Measurements from ENCODE around the gene CCDC33. TPM values are rescaled to one million over a fixed set of nuclear protein-coding genes. Genes with fewer than 3 reads are reported as not detected.

CCDC33 gene
- total RNA-seq, 1 experiment from 2014 or later = not detected

DNA sequence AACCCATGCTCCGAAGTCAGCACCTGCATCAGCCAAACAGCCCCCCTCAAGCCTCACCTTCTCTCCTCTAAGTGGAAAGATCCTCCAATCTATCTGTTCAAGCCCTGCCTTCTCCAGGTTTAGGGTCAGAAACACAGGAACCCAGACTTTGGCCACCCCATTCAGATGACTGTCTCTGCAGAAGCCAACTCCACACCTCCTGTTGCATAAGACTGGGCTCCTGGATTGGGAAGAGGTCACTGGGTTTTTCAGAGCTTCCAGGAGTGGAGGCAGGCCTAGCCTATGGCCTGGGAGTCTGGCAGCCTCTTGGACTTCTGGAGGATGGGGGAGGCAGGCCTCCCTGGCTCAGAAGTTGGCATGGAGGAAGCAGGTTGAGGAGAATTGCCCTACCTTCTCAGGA, 21.5 kb downstream of the CCDC33 start:
- DNase-seq (ENCODE audit: low read depth, low spot score) = no peak
- intact Hi-C loops (cut with micrococcal nuclease; ENCODE audit: unreplicated experiment) = no loop called here
- BruUV-seq (replicated peaks) = no TSS peak
- ChIA-PET POLR2A (interaction anchor here (0.5 kb wide), 1 partner anchor 45 kb away, joined by 17 read pairs; no protein-coding TSS in a partner anchor), CTCF (no interaction called here)
- no peak overlapping the region for H3K27ac ChIP-seq (ENCODE audit: low read length)
- no peaks in the 10 kb centered on the region for H3K36me3 ChIP-seq (ENCODE audit: control insufficient read depth, insufficient read depth, low read length)
- no peak for TF ChIP-seq POLR2AphosphoS5 (IDR thresholded peaks at IDR 0.05; ENCODE audit: low read depth, low read length)
- no peak for TF ChIP-seq TCF7L2 (IDR thresholded peaks at IDR 0.05; ENCODE audit: low read depth, low read length)
- TF ChIP-seq, protein P1, sequence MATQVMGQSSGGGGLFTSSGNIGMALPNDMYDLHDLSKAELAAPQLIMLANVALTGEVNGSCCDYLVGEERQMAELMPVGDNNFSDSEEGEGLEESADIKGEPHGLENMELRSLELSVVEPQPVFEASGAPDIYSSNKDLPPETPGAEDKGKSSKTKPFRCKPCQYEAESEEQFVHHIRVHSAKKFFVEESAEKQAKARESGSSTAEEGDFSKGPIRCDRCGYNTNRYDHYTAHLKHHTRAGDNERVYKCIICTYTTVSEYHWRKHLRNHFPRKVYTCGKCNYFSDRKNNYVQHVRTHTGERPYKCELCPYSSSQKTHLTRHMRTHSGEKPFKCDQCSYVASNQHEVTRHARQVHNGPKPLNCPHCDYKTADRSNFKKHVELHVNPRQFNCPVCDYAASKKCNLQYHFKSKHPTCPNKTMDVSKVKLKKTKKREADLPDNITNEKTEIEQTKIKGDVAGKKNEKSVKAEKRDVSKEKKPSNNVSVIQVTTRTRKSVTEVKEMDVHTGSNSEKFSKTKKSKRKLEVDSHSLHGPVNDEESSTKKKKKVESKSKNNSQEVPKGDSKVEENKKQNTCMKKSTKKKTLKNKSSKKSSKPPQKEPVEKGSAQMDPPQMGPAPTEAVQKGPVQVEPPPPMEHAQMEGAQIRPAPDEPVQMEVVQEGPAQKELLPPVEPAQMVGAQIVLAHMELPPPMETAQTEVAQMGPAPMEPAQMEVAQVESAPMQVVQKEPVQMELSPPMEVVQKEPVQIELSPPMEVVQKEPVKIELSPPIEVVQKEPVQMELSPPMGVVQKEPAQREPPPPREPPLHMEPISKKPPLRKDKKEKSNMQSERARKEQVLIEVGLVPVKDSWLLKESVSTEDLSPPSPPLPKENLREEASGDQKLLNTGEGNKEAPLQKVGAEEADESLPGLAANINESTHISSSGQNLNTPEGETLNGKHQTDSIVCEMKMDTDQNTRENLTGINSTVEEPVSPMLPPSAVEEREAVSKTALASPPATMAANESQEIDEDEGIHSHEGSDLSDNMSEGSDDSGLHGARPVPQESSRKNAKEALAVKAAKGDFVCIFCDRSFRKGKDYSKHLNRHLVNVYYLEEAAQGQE (IDR thresholded peaks at IDR 0.05; ENCODE audit: insufficient read depth in 1 of 2, low read depth in 2 of 2, low read length in 1 of 2) = no peak
- TF ChIP-seq SIN3A (IDR thresholded peaks at IDR 0.05; ENCODE audit: borderline replicate concordance, insufficient read depth, low read depth, low read length) = no peak
- TF ChIP-seq, protein P2, sequence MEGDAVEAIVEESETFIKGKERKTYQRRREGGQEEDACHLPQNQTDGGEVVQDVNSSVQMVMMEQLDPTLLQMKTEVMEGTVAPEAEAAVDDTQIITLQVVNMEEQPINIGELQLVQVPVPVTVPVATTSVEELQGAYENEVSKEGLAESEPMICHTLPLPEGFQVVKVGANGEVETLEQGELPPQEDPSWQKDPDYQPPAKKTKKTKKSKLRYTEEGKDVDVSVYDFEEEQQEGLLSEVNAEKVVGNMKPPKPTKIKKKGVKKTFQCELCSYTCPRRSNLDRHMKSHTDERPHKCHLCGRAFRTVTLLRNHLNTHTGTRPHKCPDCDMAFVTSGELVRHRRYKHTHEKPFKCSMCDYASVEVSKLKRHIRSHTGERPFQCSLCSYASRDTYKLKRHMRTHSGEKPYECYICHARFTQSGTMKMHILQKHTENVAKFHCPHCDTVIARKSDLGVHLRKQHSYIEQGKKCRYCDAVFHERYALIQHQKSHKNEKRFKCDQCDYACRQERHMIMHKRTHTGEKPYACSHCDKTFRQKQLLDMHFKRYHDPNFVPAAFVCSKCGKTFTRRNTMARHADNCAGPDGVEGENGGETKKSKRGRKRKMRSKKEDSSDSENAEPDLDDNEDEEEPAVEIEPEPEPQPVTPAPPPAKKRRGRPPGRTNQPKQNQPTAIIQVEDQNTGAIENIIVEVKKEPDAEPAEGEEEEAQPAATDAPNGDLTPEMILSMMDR (IDR thresholded peaks at IDR 0.05) = no peak
- H3K4me1 ChIP-seq (ENCODE audit: control insufficient read depth, insufficient read depth, low read length) = no peaks in the 10 kb centered on the region
- no peak overlapping the region for H3K4me3 ChIP-seq (ENCODE audit: low read depth in 2 of 2, low read length in 2 of 2)
- no peaks in the 10 kb centered on the region for H3K9me3 ChIP-seq (ENCODE audit: control insufficient read depth, insufficient read depth, low read depth, low read length)
- in situ Hi-C loops (cut with HindIII; ENCODE audit: low pct_unique_long_range_greater_than_20kb, low sequenced_read_pairs) = no loop called here
- no peaks in the 10 kb centered on the region; the same call in 1 of the 2 replicates for H3K27me3 ChIP-seq (ENCODE audit: control insufficient read depth, insufficient read depth, low read length)
- ATAC-seq = no peak

DNA sequence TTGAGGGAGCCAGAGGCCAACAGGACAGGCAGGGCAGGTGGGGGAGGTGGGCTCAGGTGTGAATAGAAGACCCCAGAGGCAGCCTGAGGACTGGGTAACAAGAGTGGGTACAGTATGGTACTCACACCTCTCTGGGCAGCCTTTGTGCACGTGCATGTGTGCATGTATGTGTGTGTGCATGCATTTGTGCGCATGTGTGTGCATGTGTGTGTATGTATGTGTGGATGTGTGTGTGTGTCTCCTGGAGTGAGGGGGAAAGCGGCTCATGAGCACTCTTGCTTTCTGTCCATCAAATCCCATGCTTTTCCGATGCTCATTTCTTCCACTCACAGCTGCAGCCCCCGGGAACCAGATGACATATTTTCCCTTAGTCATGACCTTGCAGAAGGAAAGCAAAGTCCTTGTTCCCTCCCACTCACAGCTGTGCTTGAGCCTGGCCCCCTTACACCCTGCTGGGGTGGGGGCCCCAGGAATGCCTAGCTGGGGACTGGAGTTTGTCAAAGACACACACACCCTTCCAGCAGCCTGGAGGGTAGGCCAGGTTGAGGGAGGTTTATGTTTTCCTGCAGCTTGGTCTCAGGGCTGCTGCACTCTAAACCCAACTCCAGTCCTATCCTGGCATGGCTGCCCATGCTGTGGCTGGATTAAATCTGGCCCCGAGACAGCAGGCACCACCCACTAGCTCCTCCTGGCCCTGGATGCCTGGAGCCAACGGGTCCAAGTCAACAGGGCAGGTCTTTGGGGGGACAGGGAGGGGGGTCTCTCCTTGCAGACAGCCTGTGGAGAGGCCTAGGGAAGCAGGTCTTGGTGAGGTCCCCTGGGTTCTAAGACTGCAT, 22.5 kb downstream of the CCDC33 start:
- H3K9me3 ChIP-seq (ENCODE audit: control insufficient read depth, insufficient read depth, low read depth, low read length) = no peaks in the 10 kb centered on the region
- in situ Hi-C loops (cut with HindIII; ENCODE audit: low pct_unique_long_range_greater_than_20kb, low sequenced_read_pairs) = no loop called here
- ChIA-PET CTCF (no interaction called here), POLR2A (no interaction called here)
- H3K27ac ChIP-seq (ENCODE audit: low read length) = no peak overlapping the region
- intact Hi-C loops (cut with micrococcal nuclease; ENCODE audit: unreplicated experiment) = no loop called here
- no peaks in the 10 kb centered on the region for H3K36me3 ChIP-seq (ENCODE audit: control insufficient read depth, insufficient read depth, low read length)
- H3K27me3 ChIP-seq (ENCODE audit: control insufficient read depth, insufficient read depth, low read length) = no peaks in the 10 kb centered on the region; the same call in 1 of the 2 replicates
- H3K4me1 ChIP-seq (ENCODE audit: control insufficient read depth, insufficient read depth, low read length) = no peaks in the 10 kb centered on the region
- no TSS peak for BruUV-seq (replicated peaks)
- ATAC-seq (no peak), DNase-seq (ENCODE audit: low read depth, low spot score) (no peak)
- no peak for TF ChIP-seq TCF7L2 (IDR thresholded peaks at IDR 0.05; ENCODE audit: low read depth, low read length)
- TF ChIP-seq, protein P2 (IDR thresholded peaks at IDR 0.05) = no peak
- TF ChIP-seq SIN3A (IDR thresholded peaks at IDR 0.05; ENCODE audit: borderline replicate concordance, insufficient read depth, low read depth, low read length) = no peak
- no peak for TF ChIP-seq POLR2AphosphoS5 (IDR thresholded peaks at IDR 0.05; ENCODE audit: low read depth, low read length)
- TF ChIP-seq, protein P1 (IDR thresholded peaks at IDR 0.05; ENCODE audit: insufficient read depth in 1 of 2, low read depth in 2 of 2, low read length in 1 of 2) = no peak
- no peak overlapping the region for H3K4me3 ChIP-seq (ENCODE audit: low read depth in 2 of 2, low read length in 2 of 2)

All from Panc1 (cell line).